Left hindlimb (tissue), 1 donor: Measurements from ENCODE around the gene RICTOR.
"Not testable (repeated sequence)": the region's sequence is repeated elsewhere in the genome, so short reads cannot be mapped to it uniquely, and the experiment has no call there.

ENCODE experiments used
- DNase-seq: peaks from one replicate; pipeline ENCODE4 v3.0.0-alpha.2; 2018

RICTOR gene

DNA sequence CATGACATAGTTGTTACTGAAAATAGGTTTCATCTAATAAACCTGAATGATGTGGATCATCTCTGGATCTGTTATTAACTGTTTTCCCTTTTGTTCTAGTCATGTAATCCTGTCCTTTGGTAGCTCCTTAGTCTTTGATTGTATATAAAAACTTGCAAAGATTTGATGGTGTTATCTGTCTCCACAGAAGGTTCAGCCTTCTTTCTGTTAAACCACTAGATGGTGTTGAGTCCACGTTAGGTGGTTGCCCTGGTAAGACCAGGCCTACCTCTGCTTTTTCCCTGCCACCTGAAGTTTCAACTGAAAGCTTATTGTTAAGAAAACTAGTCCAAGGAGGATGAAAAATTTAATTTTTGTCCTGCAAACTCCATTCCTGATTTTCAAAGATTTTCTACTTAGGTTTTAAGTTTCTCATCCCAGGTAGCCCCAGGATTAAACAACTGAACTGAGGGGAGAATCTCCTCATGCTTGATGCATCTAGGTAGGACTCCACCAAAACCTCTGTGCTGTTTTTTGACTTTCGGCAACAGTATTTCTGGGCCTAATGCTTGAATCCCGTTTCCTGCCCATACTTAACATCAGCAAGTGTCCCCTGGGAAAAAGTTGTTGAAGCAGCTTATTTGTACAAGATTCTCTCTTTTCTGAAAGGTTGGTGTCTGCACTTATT, 68.5 kb downstream of the RICTOR start:
- DNase-seq = no peak

DNA sequence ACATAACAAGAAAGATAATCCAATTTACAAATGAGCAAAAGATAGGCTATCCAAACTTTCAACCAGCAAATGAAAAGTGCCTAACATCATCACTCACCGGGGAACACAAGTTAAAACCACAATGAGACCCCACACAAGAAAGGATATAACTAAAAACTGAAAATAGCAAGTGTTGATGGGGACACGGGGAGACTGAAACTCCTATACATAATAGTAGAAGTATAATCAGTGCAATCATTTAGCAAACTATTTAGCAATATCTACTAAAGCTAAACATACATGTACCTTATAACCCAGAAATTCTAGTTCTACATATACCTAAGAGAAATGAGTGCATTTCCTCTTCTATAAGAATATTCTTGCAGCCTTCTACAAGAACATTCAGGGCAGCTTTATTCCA, 72.5 kb downstream of the RICTOR start:
- no peak for DNase-seq

DNA sequence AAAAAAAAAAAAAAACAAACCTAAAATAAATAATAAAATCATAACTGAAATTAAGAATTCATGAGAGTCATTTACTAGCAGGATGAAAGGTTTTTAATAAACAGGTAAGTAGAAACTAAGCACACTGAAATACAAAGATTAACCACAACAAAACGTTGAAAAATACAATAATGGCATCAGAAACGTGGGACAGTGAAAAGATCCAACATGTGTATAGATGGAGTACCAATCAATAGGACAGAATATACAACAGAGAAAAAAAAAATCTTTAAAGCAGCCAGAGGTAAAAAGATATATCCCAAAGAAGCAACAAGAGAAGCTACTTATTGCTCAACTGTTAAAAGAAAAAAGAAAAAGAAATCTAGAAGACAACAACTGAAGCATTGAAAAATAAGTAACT, 75.2 kb downstream of the RICTOR start:
- DNase-seq = no peak

DNA sequence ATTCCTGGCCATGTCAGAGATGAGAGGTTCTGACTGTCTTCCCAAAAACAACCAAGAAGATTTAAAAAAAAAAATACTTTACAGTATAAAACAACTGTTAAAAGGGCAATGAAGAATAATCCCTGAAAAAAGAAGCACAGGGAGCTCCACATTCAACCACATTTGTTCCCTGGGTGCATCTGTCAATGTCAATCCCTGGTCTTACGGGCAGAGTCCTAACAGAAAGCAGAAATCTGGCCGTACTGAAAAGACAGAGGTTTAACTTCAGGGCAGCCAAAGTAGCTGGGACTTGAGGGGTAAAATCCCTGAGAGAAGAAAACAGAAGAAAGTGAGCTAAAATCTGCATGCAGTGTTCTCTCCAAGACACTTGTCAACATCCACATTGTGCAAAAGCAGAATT, 76.6 kb downstream of the RICTOR start:
- no peak for DNase-seq

DNA sequence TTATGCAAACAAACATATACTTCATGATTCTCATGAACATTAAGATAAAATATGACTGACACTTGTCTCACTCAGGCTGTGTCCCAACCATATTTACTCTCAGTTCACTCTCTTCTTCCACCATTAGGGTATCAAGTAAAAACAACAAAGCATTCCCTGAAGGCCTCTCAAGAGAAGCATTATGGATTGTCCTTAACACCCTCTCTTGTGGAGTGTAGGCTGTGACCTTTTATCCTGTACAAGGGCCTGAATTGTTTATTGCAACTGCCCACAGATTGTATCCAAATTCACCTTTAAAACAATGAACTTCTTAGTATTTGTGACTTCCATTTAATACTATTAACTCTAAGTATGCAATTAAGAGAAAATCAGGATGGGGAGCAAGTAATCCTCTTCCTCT, 78.1 kb downstream of the RICTOR start:
- DNase-seq = no peak

DNA sequence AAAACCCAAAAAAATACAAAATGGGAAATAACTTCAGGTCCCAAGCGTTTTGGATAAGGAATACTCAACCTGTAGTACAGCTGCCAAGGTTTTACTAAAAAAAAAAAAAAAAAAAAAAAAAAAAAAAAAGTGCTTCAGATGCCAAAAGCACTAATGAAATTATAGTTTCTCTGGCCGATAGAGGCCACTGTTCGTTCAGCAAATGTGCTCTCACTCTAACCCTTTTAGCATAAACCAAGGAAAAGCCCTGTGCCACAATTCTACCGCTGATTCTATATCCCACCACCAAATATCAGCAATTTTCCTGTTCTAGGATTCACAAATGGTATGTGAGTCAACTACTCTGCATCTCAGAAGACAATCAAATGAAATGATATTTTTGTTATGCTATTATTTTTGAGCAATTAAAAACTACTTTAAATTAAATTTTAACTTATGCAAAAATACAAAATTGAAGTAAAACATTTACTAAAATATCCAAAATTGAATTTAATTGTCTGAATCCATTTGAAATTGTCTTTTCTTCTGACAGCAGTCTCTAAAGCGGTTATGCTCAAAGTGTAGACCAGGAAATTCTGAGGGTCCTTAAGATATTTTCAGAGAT, 79.8 kb downstream of the RICTOR start:
- no peak for DNase-seq

DNA sequence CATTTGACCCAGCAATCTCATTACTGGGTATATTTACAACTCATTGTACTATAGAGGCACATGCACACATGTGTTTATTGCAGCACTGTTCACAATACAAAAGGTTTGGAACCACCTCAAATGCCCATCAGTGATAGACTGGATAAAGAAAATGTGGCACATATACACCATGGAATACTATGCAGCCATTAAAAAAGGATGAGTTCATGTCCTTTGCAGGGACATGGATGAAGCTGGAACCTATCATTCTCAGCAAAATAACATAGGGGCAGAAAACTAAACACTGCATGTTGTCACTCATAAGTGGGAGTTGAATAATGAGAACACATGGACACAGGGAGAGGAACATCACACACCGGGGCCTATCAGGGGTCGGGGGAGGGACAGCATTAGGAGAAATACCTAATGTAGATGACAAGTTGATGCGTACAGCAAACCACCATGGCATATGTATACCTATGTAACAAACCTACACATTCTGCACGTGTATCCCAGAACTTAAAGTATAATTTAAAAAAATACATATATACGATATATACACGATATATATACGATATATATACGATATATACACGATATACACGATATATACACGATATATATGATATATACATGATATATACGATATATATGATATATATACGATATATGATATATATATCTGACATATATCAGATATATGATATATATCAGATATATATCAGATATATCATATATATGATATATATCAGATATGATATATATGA, 84.1 kb downstream of the RICTOR start:
- DNase-seq = not testable (repeated sequence)

DNA sequence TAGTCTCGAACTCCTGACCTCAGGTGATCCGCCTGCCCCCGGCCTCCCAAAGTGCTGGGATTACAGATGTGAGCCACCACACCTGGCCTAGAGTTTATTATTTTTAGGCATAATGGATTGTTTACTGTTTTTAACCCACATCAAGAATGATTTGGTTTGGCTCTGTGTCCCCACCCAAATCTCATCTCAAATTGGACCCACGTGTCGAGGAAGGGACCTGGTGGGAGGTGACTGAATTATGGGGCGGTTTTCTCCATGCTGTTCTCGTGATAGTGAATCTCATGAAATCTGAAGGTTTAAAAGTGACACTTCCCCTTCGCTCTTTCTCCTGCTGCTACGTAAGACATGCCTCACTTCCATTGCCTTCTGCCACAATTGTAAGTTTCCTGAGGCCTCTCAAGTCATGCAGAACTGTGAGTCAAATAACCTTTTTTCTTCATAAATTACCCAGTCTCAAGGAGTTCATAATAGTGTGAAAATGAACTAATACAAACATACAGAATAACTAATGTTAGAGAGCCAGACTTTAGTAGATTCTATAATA, 88.2 kb downstream of the RICTOR start:
- DNase-seq = no peak

DNA sequence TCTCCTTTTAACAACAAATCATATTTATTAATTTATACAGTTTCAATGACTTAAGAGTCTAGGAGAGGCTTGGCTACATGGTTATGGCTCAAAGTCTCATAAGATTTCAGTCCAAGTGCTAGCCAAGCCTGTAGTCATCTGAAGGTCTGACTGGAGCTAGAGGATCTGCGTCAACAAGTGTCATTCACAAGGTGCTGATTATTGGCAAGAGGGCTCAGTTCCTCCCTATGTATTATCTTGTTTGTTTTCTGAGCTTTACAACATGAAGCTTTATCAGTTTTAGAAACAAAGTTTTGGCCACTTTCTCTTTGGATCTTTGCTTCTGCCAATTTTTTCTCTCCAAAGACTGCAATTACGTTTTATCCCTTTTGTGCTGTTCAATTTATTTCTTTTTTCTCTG, 94.7 kb downstream of the RICTOR start:
- no peak for DNase-seq

DNA sequence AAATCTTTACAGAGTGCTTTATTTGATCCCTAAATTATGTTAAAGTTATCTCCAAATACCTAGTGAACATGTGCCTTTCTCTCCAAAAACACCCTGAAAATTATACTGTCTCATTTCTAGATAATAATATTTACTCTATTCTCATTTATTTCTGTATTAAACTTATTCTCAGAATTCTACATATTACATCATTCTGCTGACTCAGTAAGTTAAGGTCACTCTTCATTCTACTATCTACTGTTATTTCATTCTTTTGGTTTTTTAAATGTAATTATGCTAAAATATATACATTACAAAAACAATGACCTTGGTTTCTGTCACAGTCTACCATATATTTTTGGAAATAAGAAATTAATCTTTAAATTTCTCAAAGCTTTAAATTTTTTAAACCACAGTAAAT, 96.2 kb downstream of the RICTOR start:
- DNase-seq = no peak

DNA sequence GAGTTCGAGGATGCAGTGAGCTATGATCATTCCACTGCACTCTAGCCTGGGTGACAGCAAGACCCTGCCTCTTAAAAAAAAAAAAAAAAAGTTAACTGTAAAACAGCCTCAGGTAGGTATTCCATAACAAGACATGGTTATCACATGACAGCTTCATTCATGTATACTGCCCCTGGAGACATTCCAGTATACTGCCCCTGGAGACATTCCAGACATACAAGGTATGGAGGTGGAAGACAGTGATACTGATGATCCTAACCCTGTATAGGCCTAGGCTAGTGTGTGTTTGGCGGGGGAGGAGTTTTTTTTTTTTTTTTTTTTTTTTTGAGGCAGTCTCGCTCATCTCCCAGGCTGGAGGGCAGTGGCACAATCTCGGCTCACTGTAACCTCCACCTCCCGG, 105.5 kb downstream of the RICTOR start:
- DNase-seq = no peak

DNA sequence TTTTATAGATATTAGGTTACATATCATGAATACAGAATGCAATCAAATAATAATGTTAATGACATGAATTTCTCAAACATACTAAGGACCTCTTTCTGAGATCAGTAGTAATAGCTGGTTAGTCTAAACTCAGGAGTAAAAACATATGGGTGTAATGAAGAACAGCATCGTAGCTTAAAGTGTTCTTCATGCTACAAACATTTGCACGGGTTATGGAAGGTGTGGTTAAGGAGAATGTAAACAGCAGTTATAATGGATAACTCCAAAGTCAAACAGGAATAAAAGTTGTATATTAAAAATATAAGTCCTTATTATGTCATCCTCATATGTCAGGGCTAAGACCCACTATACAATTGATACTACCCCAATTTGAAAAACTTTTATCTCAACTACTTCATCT, 112.5 kb downstream of the RICTOR start:
- DNase-seq = no peak

DNA sequence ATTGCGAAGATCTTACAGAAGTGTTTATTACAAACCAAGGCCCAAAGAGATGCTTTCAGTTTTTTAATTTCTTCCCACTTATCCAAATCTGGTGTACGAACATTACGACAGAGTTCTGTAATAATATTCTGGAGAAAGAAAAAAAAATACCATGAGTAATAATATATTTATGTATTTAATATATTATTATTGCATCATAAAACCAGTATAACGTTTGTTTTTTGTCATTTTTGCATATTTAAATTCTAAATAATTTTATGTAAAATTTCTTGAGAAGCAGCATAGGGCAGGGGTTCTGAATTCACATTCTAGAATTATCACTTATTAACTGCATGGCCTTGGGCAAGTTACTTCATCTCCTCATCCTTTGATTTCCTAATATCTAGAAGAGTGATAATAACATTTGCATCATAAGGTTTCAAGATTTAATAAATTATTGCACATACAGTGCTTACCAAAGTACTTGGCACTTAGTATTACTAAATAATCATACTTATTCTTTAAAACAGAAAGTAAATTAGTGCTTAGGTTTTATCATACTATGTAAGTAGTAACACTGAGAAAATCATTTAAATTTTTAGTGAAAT, 120.7 kb downstream of the RICTOR start:
- DNase-seq = no peak

DNA sequence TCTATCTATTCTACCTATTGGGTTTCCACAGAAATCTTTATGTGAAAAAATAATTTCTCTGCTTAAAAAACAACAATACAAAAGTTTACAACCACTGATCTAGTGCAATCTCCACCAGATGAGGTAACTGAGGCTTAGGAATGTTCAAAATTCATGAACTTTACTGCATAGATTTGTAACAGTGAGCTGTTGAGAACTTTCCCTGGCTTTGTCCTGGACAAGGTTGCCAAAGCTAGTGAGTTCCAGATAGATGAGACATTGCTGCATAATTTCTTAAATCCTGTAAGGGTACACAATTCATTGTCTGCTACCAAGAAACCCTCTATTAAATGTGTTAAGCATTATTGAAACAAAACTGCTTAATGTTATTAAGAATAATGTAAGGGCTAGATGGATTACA, 125.7 kb downstream of the RICTOR start:
- DNase-seq = no peak

DNA sequence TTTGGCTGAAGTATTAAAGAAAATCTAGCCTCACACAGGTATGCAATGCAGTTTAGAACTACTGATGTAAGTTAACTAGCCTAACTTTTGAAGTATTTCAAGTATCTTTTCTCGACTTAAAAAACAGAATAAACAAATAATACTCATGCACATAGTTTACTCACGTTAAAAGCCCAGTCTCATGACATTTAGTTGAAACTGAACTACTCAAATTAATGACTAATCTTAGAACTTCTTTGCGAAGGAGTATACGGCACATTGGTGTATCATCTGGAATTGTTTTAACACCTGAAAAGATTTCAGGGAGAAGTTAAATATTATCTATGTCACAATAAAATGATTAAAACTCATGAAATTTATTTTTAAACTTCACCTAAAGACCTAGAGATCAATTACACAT, 129.9 kb downstream of the RICTOR start:
- DNase-seq = no peak

DNA sequence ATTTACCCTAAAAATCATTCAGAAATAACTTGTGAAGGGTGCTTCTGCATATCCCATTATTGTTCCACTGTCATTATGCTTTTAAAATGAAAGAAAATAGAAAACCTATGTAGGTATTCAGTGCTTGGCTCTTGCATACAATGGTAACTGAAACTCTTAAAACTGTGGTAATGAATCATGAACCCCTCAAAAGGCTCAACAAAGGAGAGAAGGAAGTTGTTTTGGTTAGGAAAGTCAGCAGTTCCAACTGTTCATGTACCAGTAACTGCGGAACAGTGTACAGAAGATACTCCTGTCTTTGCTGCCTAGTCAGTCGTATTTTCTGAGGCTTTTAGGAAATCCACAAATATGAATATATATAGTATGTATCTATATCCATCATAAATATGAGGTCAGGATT, 132.3 kb downstream of the RICTOR start:
- no peak for DNase-seq

DNA sequence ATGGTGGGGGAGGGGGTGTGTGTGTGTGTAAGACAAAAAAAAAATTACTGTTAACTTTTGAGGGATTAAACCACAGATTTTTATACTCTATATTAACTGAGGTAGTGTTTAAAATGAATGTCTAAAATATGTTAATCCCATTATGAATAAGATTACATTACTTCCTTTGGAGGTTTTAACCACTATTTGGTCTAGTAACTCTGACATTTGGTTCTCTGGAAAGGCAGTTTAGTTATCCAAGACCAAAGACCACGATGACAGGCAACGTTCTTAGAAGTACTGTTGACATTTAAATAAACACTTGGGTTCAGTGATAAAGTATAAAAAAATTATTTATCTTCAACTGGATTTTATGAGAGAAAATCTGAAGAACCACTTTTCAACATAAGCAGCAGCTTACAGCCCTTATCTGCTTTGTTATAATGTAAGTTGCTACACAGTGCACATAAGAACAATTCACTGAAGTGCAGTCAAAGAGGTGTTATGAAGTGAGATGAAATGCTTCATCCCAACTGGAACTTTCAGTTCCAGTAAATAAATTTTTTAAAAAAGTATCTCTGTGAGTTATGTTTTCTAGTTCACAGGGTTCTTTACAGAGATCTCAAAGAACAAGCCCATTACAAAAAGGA, 133.9 kb downstream of the RICTOR start:
- no peak for DNase-seq

DNA sequence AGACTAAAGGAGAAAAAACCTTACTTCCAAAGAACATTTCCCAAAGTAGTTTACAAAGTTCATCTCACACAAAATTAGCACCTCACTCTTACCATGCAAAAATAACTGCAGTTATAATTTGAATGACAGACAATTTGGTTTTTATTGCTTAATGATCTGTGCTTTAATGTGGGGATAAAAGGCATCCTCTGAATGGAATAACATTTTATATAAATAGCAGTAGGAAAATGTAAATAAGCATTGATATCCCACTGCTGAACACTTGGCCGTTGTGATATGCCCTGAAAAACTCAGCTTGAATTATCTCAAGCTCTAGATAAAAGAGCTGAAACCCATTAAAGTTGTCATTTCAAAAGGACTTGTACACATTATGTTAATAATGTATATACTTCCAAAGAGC, 135.2 kb downstream of the RICTOR start:
- no peak for DNase-seq

DNA sequence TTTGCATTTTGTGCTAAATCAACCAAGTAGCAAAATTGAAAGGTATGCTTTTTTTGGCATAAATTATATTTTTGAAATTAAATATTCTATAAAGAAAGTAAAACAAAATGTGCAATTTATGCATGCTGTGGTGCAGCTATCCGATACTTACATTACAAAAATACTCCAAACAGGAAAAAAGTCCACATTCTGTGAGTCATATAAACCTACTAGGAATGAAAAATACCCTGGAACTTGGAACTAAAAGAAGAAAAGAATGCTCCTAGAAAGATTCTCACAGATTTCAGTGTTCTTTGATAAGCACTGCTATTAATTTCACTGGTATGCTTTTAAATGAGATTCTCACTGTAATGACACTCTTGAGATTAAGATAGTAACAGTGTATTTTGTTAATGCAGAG, 135.8 kb downstream of the RICTOR start:
- DNase-seq = no peak

DNA sequence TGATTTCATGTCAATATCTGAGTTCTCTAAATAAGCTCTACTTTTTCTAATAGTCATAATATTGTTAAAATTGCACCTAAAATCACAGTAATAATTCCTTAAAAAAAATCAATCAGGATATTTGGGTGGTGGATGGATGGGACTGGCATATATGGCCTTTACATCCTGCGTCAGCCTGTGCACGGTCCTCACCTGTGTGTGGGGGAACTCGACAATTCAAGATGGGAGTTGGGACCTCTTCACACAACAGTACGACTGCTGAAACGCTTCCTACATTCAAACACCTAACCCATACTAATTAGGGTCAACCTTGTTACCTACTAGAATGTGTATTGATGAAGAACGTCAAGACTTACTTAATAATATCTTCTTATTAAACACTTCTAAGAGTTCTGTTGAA, 137.9 kb downstream of the RICTOR start:
- DNase-seq = no peak

DNA sequence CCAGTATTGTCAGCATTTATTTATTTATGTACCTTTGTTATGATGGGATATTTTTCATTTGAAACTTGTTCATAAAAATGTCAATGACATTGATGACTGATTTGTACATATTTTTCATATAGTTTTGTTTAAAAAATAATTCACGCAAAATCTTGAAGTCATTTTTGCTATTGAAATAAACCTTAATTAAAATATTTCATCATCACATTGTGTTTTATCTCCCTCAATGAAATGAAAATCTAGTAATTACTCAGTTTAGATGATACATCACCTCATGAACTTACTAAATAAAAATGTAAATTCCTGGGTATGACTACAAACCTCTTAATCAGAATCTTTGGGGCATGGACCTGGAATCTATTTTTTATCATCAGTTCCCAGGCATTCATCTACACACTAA, 138.8 kb downstream of the RICTOR start:
- no peak for DNase-seq

DNA sequence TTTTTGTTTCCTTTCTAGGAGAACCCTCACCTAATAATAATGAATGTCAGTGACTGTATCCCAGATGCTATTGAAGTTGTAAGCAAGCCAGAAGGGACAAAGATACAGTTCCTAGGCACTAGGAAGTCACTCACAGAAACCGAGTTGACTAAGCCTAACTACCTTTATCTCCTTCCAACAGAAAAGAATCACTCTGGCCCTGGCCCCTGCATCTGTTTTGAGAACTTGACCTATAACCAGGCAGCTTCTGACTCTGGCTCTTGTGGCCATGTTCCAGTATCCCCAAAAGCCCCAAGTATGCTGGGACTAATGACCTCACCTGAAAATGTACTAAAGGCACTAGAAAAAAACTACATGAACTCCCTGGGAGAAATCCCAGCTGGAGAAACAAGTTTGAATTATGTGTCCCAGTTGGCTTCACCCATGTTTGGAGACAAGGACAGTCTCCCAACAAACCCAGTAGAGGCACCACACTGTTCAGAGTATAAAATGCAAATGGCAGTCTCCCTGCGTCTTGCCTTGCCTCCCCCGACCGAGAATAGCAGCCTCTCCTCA, 141.3 kb downstream of the RICTOR start:
- DNase-seq = no peak

DNA sequence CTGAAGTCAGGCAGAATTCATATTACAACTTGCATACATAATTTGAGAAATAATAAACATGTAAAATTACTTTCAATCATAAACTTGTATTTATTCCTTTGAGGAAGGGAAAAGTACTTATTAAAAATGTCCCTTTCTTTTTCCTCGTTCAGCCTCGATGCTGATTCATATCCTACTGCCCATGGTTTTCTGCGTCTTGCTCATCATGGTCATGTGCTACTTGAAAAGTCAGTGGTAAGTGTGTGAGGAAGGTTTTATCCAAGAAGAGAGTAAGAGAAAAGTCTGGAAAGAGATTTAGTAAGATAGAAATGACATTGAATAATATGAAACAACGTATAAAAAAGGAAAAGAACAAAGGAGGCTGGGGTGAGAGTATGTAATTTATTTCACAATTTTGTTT, 142.5 kb downstream of the RICTOR start:
- no peak for DNase-seq
